Measurements from ENCODE around the gene PCSK7.

DNA sequence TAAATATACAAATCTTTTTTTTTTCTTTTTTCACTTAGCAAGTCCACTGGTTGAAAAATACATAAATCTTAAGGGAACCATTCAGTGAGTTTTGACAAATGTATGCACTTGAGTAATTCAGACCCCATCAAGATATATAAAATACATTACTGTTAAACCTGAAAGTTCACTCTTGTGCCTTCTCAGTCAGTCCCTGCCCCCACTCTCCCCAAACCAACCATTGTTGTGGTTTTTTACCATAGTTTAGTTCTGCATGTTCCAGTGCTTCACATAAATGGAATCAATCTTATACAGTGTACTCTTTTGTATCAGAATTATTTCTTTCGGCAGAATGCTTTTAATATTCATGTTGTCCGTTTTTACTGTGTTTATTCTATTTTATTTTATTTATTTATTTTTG lies 26.7 kb upstream of the PCSK7 start:
- no peak for TF ChIP-seq POLR2A (IDR thresholded peaks at IDR 0.05)
- TF ChIP-seq CTCF (IDR thresholded peaks at IDR 0.05): no peak

All from lower leg skin (tissue), 3 donors.